BLaER1 treated with 17β-estradiol and CSF1 and Interleukin-3, amounts not matched to agents 10 nM and 100 nM (cell line): Measurements from ENCODE around the gene NPTX2.
"Not testable (repeated sequence)": the region's sequence is repeated elsewhere in the genome, so short reads cannot be mapped to it uniquely, and the experiment has no call there.

Experiments used
- H3K27ac ChIP-seq, 11 experiments: shearing (Covaris generic); formaldehyde crosslinking; 2 replicates each; pipeline ENCODE4 v1.8.1; 2022
- H3K27me3 ChIP-seq, 11 experiments: shearing (Covaris generic); formaldehyde crosslinking; 2 replicates each; pipeline ENCODE4 v1.8.1; 2022
- H3K36me3 ChIP-seq, 11 experiments: shearing (Covaris generic); formaldehyde crosslinking; 2 replicates each; pipeline ENCODE4 v1.8.1; 2022
- H3K4me1 ChIP-seq, 10 experiments: shearing (Covaris generic); formaldehyde crosslinking; 2 replicates each; pipeline ENCODE4 v1.8.1; 2022
- H3K4me2 ChIP-seq, 11 experiments: shearing (Covaris generic); formaldehyde crosslinking; 2 replicates each; pipeline ENCODE4 v1.8.1; 2022
- H3K4me3 ChIP-seq, 10 experiments: shearing (Covaris generic); formaldehyde crosslinking; 2 replicates each; pipeline ENCODE4 v1.8.1; 2022
- H3K9ac ChIP-seq, 11 experiments: shearing (Covaris generic); formaldehyde crosslinking; 2 replicates each; pipeline ENCODE4 v1.8.1; 2022
- H3K9me3 ChIP-seq, 11 experiments: shearing (Covaris generic); formaldehyde crosslinking; replicated peaks in 1 of 11; 2 replicates each; pipeline ENCODE4 v1.8.1; 2022
- H4K20me1 ChIP-seq, 11 experiments: shearing (Covaris generic); formaldehyde crosslinking; 2 replicates each; pipeline ENCODE4 v1.8.1; 2022
- Cebpa-rat ChIP-seq, 11 experiments: shearing (Covaris generic); IDR thresholded peaks; 2 replicates each; pipeline ENCODE4 v1.8.1; 2022

Gene NPTX2

DNA sequence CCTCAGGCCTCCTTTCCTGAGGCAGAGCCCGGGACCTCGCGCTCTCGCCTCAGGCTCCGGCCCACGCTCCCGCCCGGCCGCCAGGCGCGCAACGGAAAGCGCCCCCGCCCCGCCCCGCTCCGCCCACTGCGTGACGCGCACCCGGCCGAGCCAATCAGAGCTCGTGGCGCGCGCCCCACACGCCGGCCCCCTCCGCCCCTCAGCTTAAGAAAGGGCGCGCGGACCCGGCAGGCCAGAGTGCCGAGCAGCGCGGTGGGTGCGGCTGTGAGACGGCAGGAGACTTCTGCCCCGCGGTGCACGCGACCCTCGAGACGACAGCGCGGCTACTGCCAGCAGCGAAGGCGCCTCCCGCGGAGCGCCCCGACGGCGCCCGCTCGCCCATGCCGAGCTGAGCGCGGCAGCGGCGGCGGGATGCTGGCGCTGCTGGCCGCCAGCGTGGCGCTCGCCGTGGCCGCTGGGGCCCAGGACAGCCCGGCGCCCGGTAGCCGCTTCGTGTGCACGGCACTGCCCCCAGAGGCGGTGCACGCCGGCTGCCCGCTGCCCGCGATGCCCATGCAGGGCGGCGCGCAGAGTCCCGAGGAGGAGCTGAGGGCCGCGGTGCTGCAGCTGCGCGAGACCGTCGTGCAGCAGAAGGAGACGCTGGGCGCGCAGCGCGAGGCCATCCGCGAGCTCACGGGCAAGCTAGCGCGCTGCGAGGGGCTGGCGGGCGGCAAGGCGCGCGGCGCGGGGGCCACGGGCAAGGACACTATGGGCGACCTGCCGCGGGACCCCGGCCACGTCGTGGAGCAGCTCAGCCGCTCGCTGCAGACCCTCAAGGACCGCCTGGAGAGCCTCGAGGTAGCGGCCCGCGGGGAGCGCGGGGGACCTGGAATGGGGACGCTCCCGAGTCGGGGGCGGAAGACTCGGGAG is at the start of gene NPTX2:
Gene NPTX2 (plus strand): TSS at position 235 of the 909 bp plus-strand sequence. CDS start 177 bp downstream, at position 412.
- Histone ChIP-seq H3K4me1 (peaks cover 21 to 32% (median 25%) of the 10 kb centered on the region in 10 experiments), H3K27me3 (no peaks in the 10 kb centered on the region), H3K9ac (no peak within 1 kb of the TSS), H3K4me2 (no peak within 1 kb of the TSS), H3K4me3 (no peak within 1 kb of the TSS; a peak in 1 of 20 replicates), H3K9me3 (peaks cover 8 to 21% (median 20%) of the 10 kb centered on the region in 11 experiments; a peak in 19 of 22 replicates), H4K20me1 (0 out of 22 replicates have a peak, but pooled peaks cover 0 to 5% (median 0%) of the 10 kb centered on the region in 11 experiments), H3K27ac (no peak within 1 kb of the TSS), H3K36me3 (no peaks in the 10 kb centered on the region)
- no peak for TF ChIP-seq Cebpa-rat (IDR thresholded peaks at IDR 0.05)

DNA sequence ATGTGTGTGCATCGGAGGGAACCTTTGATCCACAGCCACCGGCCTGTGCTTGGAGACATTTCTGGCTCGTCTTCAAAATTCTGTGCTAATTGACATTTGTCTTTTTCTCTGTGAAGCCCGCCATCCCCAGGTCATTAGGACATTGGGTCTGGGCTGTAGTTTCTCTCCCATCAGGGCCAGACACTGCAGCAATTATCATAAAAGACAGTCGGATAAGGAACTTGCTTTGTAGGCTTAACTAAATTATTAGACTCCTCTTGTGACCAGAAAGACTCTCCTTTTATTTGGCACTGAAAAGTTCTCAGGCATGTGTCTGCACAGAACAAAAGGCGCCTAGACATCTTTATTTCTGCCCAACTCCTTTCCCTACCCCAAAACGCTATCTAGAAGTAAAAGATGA is 49.1 kb upstream of the NPTX2 start:
- Histone ChIP-seq H3K9ac (no peak overlapping the region), H3K9me3 (peaks cover 15 to 28% (median 22%) of the 10 kb centered on the region in 11 experiments; a peak in 21 of 22 replicates), H3K27me3 (no peaks in the 10 kb centered on the region), H4K20me1 (no peaks in the 10 kb centered on the region), H3K27ac (no peak overlapping the region), H3K4me2 (no peak overlapping the region), H3K4me3 (no peak overlapping the region), H3K4me1 (peaks cover 0 to 7% (median 4%) of the 10 kb centered on the region in 10 experiments; a peak in 12 of 20 replicates), H3K36me3 (no peaks in the 10 kb centered on the region)
- TF ChIP-seq Cebpa-rat (IDR thresholded peaks at IDR 0.05) = no peak

DNA sequence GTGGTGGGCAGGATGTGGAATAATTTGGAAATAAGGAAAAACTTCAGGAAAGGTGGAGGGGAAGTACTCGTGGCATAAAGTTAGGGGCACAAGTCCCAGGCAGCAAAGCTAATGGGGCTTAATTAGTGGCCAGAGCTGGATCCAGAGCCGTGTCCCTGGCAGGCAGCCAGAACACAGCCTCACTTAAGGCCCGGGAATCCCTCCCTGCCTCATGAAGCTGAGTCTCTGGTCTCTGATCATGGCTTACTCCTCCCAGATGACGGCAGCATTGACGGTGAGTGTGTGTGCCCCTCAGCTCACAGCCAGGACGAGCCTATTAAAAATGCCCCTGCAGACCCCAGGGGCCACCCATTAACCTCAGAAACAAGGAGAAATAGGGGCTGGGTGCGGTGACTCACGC is 48.2 kb upstream of the NPTX2 start:
- no peak for TF ChIP-seq Cebpa-rat (IDR thresholded peaks at IDR 0.05)
- H3K9me3 ChIP-seq = peaks cover 15 to 32% (median 27%) of the 10 kb centered on the region in 11 experiments; a peak in 21 of 22 replicates

GRCh38 chr7:98569691-98570337 is 47.3 kb upstream of the NPTX2 start:
- no peak overlapping the region for H3K4me3 ChIP-seq
- TF ChIP-seq Cebpa-rat (IDR thresholded peaks at IDR 0.05) = no peak
- H3K36me3 ChIP-seq = no peaks in the 10 kb centered on the region
- no peak overlapping the region for H3K9ac ChIP-seq
- H4K20me1 ChIP-seq = no peaks in the 10 kb centered on the region
- no peak overlapping the region for H3K4me2 ChIP-seq
- no peaks in the 10 kb centered on the region for H3K27me3 ChIP-seq
- peaks cover 12 to 32% (median 26%) of the 10 kb centered on the region in 11 experiments; a peak in 21 of 22 replicates for H3K9me3 ChIP-seq
- H3K4me1 ChIP-seq = no peaks in the 10 kb centered on the region
- H3K27ac ChIP-seq = no peak overlapping the region

More for the DNA sequence above, 48.2 kb upstream of the NPTX2 start:
- Histone ChIP-seq H3K4me2 (no peak overlapping the region), H3K27ac (no peak overlapping the region), H3K4me1 (no peaks in the 10 kb centered on the region; a peak in 1 of 20 replicates), H3K9ac (no peak overlapping the region), H3K27me3 (no peaks in the 10 kb centered on the region), H3K4me3 (no peak overlapping the region), H3K36me3 (no peaks in the 10 kb centered on the region), H4K20me1 (no peaks in the 10 kb centered on the region)

DNA sequence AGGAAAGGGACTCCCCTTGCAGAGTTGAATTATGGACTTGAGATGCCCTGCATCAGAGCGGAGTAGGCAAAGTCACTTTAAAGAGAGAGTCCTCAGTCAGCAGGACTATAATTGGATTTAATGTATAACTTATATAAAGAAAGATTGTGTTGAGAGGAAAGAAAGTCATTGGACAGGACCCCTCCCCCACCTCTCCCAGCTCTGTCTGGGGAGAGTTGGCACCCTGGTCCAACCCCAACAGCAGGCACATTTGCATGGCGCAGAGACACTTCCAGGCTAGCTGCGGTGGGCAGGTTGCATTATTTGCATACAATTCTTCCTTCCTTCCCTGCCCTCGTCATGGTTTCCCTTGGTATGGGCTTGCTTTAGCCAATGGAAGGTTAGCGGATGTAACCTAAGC is 46.1 kb upstream of the NPTX2 start:
- no peak overlapping the region for H3K4me2 ChIP-seq
- H3K36me3 ChIP-seq = no peaks in the 10 kb centered on the region
- H3K27ac ChIP-seq = no peak overlapping the region
- no peaks in the 10 kb centered on the region for H4K20me1 ChIP-seq
- H3K4me3 ChIP-seq = no peak overlapping the region
- H3K4me1 ChIP-seq = no peaks in the 10 kb centered on the region
- H3K27me3 ChIP-seq = no peaks in the 10 kb centered on the region
- no peak for TF ChIP-seq Cebpa-rat (IDR thresholded peaks at IDR 0.05)
- H3K9me3 ChIP-seq = peaks cover 17 to 39% (median 30%) of the 10 kb centered on the region in 11 experiments
- H3K9ac ChIP-seq = no peak overlapping the region

DNA sequence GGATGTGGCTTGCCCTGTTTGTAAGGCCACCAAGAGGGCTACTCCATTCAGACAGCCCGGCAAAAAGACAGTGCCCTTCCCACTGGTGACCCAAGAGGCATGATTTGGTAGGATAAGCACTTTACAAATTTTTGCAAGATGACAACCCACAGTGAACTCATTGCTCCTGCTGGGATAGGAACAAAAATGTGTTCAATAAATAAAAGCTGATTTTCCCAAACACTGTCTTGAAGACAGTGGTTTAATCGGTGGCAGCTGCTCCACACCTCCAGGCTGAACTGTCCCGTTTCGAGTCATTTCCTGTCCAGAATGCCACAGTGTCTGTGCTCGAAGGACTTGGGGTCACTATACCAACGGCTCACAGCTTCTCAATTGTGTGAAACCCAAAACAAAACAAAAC is 45.1 kb upstream of the NPTX2 start:
- no peak overlapping the region for H3K9ac ChIP-seq
- peaks cover 27 to 49% (median 40%) of the 10 kb centered on the region in 11 experiments for H3K9me3 ChIP-seq
- no peaks in the 10 kb centered on the region for H4K20me1 ChIP-seq
- H3K27me3 ChIP-seq = no peaks in the 10 kb centered on the region
- TF ChIP-seq Cebpa-rat (IDR thresholded peaks at IDR 0.05) = no peak
- peaks cover 0 to 6% (median 0%) of the 10 kb centered on the region in 11 experiments; a peak in 2 of 22 replicates for H3K36me3 ChIP-seq
- no peak overlapping the region for H3K4me3 ChIP-seq
- no peaks in the 10 kb centered on the region for H3K4me1 ChIP-seq
- no peak overlapping the region for H3K27ac ChIP-seq
- H3K4me2 ChIP-seq = no peak overlapping the region

GRCh38 chr7:98572716-98573115 is 44.4 kb upstream of the NPTX2 start:
- not testable (repeated sequence) for H3K4me3 ChIP-seq, H3K36me3 ChIP-seq, H3K4me1 ChIP-seq, H3K4me2 ChIP-seq, H4K20me1 ChIP-seq, H3K27me3 ChIP-seq, H3K27ac ChIP-seq, H3K9ac ChIP-seq
- peaks cover 34 to 56% (median 47%) of the 10 kb centered on the region in 11 experiments for H3K9me3 ChIP-seq

DNA sequence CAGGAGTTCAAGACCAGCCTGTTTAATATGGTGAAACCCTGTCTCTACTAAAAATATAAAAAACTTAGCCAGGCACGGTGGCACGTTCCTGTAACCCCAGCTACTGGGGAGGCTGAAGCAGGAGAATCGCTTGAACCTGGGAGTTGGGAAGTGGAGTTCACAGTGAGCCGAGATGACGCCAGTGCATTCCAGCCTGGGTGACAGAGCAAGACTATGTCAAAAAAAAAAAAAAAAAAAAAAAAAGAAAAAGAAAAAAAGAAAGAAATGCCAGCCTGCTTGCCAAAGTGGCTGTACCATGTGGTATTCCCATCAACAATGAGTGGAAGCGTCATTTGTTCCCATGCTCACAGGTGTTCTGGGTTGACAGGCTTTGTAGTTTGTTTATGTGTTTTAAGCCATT is 43.3 kb upstream of the NPTX2 start:
- H3K4me2 ChIP-seq = no peak overlapping the region
- no peak overlapping the region for H3K4me3 ChIP-seq
- no peaks in the 10 kb centered on the region for H3K27me3 ChIP-seq
- peaks cover 0 to 6% (median 0%) of the 10 kb centered on the region in 11 experiments; a peak in 2 of 22 replicates for H3K36me3 ChIP-seq
- no peaks in the 10 kb centered on the region for H3K4me1 ChIP-seq
- no peak for TF ChIP-seq Cebpa-rat (IDR thresholded peaks at IDR 0.05)
- no peak overlapping the region for H3K27ac ChIP-seq
- H4K20me1 ChIP-seq = no peaks in the 10 kb centered on the region
- H3K9me3 ChIP-seq = peaks cover 37 to 65% (median 51%) of the 10 kb centered on the region in 11 experiments
- no peak overlapping the region for H3K9ac ChIP-seq

GRCh38 chr7:98575878-98576277 is 41.2 kb upstream of the NPTX2 start:
- H3K4me2 ChIP-seq = no peak overlapping the region
- TF ChIP-seq Cebpa-rat (IDR thresholded peaks at IDR 0.05) = no peak
- peaks cover 0 to 6% (median 0%) of the 10 kb centered on the region in 11 experiments; a peak in 2 of 22 replicates for H3K36me3 ChIP-seq
- peaks cover 37 to 66% (median 51%) of the 10 kb centered on the region in 11 experiments for H3K9me3 ChIP-seq
- H3K9ac ChIP-seq = no peak overlapping the region
- no peak overlapping the region for H3K4me3 ChIP-seq
- H3K4me1 ChIP-seq = no peaks in the 10 kb centered on the region
- no peak overlapping the region for H3K27ac ChIP-seq
- no peaks in the 10 kb centered on the region for H4K20me1 ChIP-seq
- no peaks in the 10 kb centered on the region for H3K27me3 ChIP-seq
